HepG2 (cell line): Measurements from ENCODE around the gene SLC9A1. TPM values are rescaled to one million over a fixed set of nuclear protein-coding genes. Genes with fewer than 3 reads are reported as not detected.

ENCODE experiments used
- ATAC-seq: fragments of 200-7000 bp; cut with Tn5 transposase; 3 replicates; pipeline ENCODE4 v1.9.1; 2020; ENCODE audit warnings: mild to moderate bottlenecking, moderate library complexity
- BruUV-seq: library from RNA; stranded (reverse); fragments of 400-500 nt; replicated peaks from 2 replicates; lab custom pipeline; 2021; lab: Mats Ljungman, UMichigan
- CTCF ChIA-PET: fragments of 300-600 bp; formaldehyde crosslinking; extraction: SDS; loops from one replicate; lab custom pipeline; 2021; ENCODE audit warnings: low total read pairs, inconsistent platforms, low intra/inter-chr PET ratio; lab: Yijun Ruan, JAX
- POLR2A ChIA-PET: fragments of 350-600 bp; sonication (Branson Sonifier 250); formaldehyde crosslinking; loops from one replicate; lab custom pipeline; 2020; ENCODE audit warnings: antibody characterized with exemption, inconsistent platforms; lab: Yijun Ruan, JAX
- DNase-seq: peaks from one replicate; pipeline ENCODE4 v3.0.0-alpha.2; 2015; ENCODE audit warnings: low spot score
- FAIRE-seq: peaks from 3 replicates; lab custom pipeline; 2011; peaks lifted over from hg19 to GRCh38; lab: Jason Lieb, UNC
- H2AFZ ChIP-seq: one replicate; pipeline ENCODE4 v1.6.1; 2011; ENCODE audit warnings: low read length, inconsistent platforms
- H3K27ac ChIP-seq: fragments of 300-600 bp; 3 replicates; pipeline ENCODE4 v1.8.0; 2011; ENCODE audit warnings: mixed run types, mild to moderate bottlenecking, mixed read lengths, low read length, inconsistent platforms; ENCODE audit not compliant: insufficient read depth; ENCODE audit errors: extremely low read length
- H3K27me3 ChIP-seq, 2 experiments: fragments of 200-600 bp in 1 of 2; 2 replicates in 1 of 2; 3 replicates in 1 of 2; pipeline versions ENCODE4 v1.6.0 to v1.8.0; 2011; ENCODE audit warnings: low read length in 2 of 2, mild to moderate bottlenecking in 2 of 2, moderate library complexity in 2 of 2, inconsistent platforms in 1 of 2; ENCODE audit not compliant: insufficient read depth in 2 of 2, control insufficient read depth in 1 of 2
- H3K36me3 ChIP-seq, 2 experiments: fragments of 200-600 bp in 1 of 2; replicated peaks in 1 of 2; 2 replicates in 1 of 2; 3 replicates in 1 of 2; pipeline versions ENCODE4 v1.5.1 to v1.8.0; 2011; ENCODE audit warnings: low read length in 2 of 2, inconsistent platforms in 1 of 2; ENCODE audit not compliant: insufficient read depth in 2 of 2, control insufficient read depth in 1 of 2
- H3K4me1 ChIP-seq: 2 replicates; pipeline ENCODE4 v1.5.1; 2012; ENCODE audit warnings: low read length, inconsistent platforms; ENCODE audit not compliant: insufficient read depth
- H3K4me2 ChIP-seq: 2 replicates; pipeline ENCODE4 v1.6.0; 2011; ENCODE audit warnings: low read depth, low read length, inconsistent platforms
- H3K4me3 ChIP-seq, 3 experiments: fragments of 200-600 bp in 1 of 3; sonication (generic), shearing (Covaris generic) in 1 of 3; replicated peaks in 1 of 3; 2 replicates each; pipeline ENCODE4 v1.5.1; 2011 to 2016; ENCODE audit warnings: low read length in 3 of 3, inconsistent platforms in 2 of 3, low read depth in 2 of 3, mild to moderate bottlenecking in 2 of 3, control low read depth in 1 of 3, mixed read lengths in 1 of 3; ENCODE audit not compliant: insufficient read depth in 1 of 3
- H3K79me2 ChIP-seq: one replicate; pipeline ENCODE4 v1.6.1; 2011; ENCODE audit warnings: low read length, inconsistent platforms; ENCODE audit not compliant: insufficient read depth
- H3K9ac ChIP-seq: 2 replicates; pipeline ENCODE4 v1.6.0; 2011; ENCODE audit warnings: mild to moderate bottlenecking, low read depth, low read length, inconsistent platforms; ENCODE audit not compliant: insufficient read depth
- H3K9me3 ChIP-seq: 2 replicates; pipeline ENCODE4 v1.5.1; 2012; ENCODE audit warnings: mild to moderate bottlenecking, low read length
- H4K20me1 ChIP-seq: 2 replicates; pipeline ENCODE4 v1.6.0; 2011; ENCODE audit warnings: inconsistent platforms, mild to moderate bottlenecking, low read length, moderate library complexity; ENCODE audit not compliant: insufficient read depth
- AHR ChIP-seq: IDR thresholded peaks from 2 replicates; pipeline ENCODE4 v1.6.1; 2018; ENCODE audit warnings: missing genetic modification reagents, missing compliant biosample characterization
- ATAD3A ChIP-seq: sonication (generic); formaldehyde crosslinking; IDR thresholded peaks from 2 replicates; pipeline ENCODE4 v1.4.0; 2020; ENCODE audit warnings: missing genetic modification reagents
- CENPT ChIP-seq: sonication (generic); formaldehyde crosslinking; IDR thresholded peaks from 2 replicates; pipeline ENCODE4 v1.8.0; 2022; ENCODE audit warnings: low read depth, mild to moderate bottlenecking, moderate library complexity, missing genetic modification reagents
- FOXM1 ChIP-seq: sonication (generic); formaldehyde crosslinking; IDR thresholded peaks from 2 replicates; pipeline ENCODE4 v1.5.0; 2020; ENCODE audit warnings: missing genetic modification reagents
- HDAC1 ChIP-seq: sonication (generic); formaldehyde crosslinking; IDR thresholded peaks from 2 replicates; pipeline ENCODE4 v1.5.1; 2020; ENCODE audit warnings: mild to moderate bottlenecking, missing genetic modification reagents
- HNRNPL ChIP-seq: fragments of 200-400 bp; formaldehyde crosslinking; IDR thresholded peaks from 2 replicates; pipeline ENCODE4 v1.6.1; 2017; ENCODE audit warnings: mild to moderate bottlenecking, low read depth, low read length
- NBN ChIP-seq: fragments of 450-650 bp; conservative IDR thresholded peaks from 2 replicates; pipeline ENCODE4 v1.6.1; 2017
- SNAI1 ChIP-seq: sonication (generic); formaldehyde crosslinking; IDR thresholded peaks from 2 replicates; pipeline ENCODE4 v1.5.0; 2020; ENCODE audit warnings: mild to moderate bottlenecking, missing genetic modification reagents, borderline replicate concordance
- ZNF17 ChIP-seq: sonication (generic); formaldehyde crosslinking; IDR thresholded peaks from 2 replicates; pipeline ENCODE4 v1.5.0; 2020; ENCODE audit warnings: mild to moderate bottlenecking, missing genetic modification reagents
- ZNF577 ChIP-seq: sonication (generic); formaldehyde crosslinking; IDR thresholded peaks from 2 replicates; pipeline ENCODE4 v1.4.0; 2020; ENCODE audit warnings: mild to moderate bottlenecking, low read depth, missing genetic modification reagents, borderline replicate concordance
- ZNF614 ChIP-seq: IDR thresholded peaks from 2 replicates; pipeline ENCODE4 v1.6.1; 2018; ENCODE audit warnings: missing biosample characterization, missing genetic modification reagents, inconsistent platforms, borderline replicate concordance
- ZNF670 ChIP-seq: sonication (generic); formaldehyde crosslinking; IDR thresholded peaks from 2 replicates; pipeline ENCODE4 v1.8.0; 2022; ENCODE audit warnings: mild to moderate bottlenecking, missing genetic modification reagents, borderline replicate concordance
- ZNF879 ChIP-seq: sonication (generic); formaldehyde crosslinking; IDR thresholded peaks from 2 replicates; pipeline ENCODE4 v1.8.1; 2023; ENCODE audit warnings: missing genetic modification reagents
- ZSCAN31 ChIP-seq: sonication (generic); formaldehyde crosslinking; IDR thresholded peaks from 2 replicates; pipeline ENCODE4 v1.5.0; 2020; ENCODE audit warnings: low read depth, mild to moderate bottlenecking, missing genetic modification reagents
- WGBS: methylation state at CpG from one replicate; pipeline ENCODE4 v1.1.6; 2017; ENCODE audit warnings: low lambda C conversion rate; 5-methylcytosine and 5-hydroxymethylcytosine counted together
- in situ Hi-C: cut with HindIII; loops from 2 replicates; pipeline ENCODE4 v1.10.0; 2017; ENCODE audit warnings: low pct_unique_long_range_greater_than_20kb; ENCODE audit not compliant: extremely low pct_ligation_motif_present
- intact Hi-C: fragments of 100-400 bp; cut with micrococcal nuclease; formaldehyde crosslinking; loops from one replicate; pipeline ENCODE4 v1.10.0; 2022; ENCODE audit not compliant: unreplicated experiment
- polyA plus RNA-seq, 8 experiments: library from polyadenylated mRNA; depleted of rRNA in 3 of 8; stranded (reverse) in 7 of 8; unstranded in 1 of 8; fragments of >200 nt; fragmentation: Illumina TruSeq in 4 of 8; extraction: Trizol in 4 of 8; gene quantifications; 2 replicates each; pipeline versions ENCODE4 v1.2.1 to v1.2.3, GENCODE V29; 2011 to 2016; ENCODE audit warnings: low read depth in 4 of 8, missing spikeins in 1 of 8, mixed read lengths in 1 of 8; ENCODE audit not compliant: insufficient read depth in 1 of 8
- total RNA-seq, 5 experiments: library from RNA; depleted of rRNA; stranded (reverse); fragments of >200 nt; fragmentation: Illumina TruSeq; extraction: Trizol; gene quantifications; 2 replicates each; pipeline ENCODE4 v1.2.3, GENCODE V29; 2016; ENCODE audit warnings: low read depth in 1 of 5
- TF ChIP-seq, protein P1 (sequence below): sonication (generic); formaldehyde crosslinking; IDR thresholded peaks from 2 replicates; pipeline ENCODE4 v1.4.0; 2020; ENCODE audit warnings: mild to moderate bottlenecking, missing genetic modification reagents

SLC9A1 gene
- total and polyA plus RNA-seq, 2 of the 13 experiments (the other 11 are each of a cell fraction or from before 2014, with no cell fraction given) = 1.4 to 2.9 TPM

DNA sequence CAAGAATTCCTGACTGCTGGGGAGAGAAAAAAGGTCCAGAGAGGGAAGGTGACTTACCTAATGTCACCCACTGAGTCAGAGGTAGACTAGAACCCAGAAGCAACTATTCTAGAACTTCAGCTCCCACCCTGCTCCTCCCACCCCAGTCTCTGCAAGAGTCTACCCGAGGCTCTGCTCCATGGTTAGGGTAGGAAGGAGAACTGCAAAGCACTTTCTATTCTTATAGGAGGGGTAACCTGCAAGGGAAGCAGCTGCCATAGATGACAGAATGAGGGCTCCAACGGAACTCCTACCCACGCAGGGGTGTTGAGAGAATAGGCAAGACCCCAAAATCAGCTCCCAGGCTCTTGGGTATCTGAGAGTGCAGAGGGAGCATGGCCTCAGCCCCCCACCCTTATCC is 4.3 kb downstream of the SLC9A1 start:
- no peak overlapping the region for H3K27ac ChIP-seq
- ChIA-PET CTCF (no interaction called here), POLR2A (interaction anchor here (1.1 kb wide), 1 partner anchor 41 kb away, joined by 3 read pairs; no protein-coding TSS in a partner anchor)
- H3K4me2 ChIP-seq = no peak overlapping the region
- H3K9ac ChIP-seq = no peak overlapping the region
- intact Hi-C loops = no loop called here
- peaks cover 2% of the 10 kb centered on the region for H3K79me2 ChIP-seq
- DNase-seq = no peak
- WGBS = 78% methylated on average over 2 of the region's 3 CpGs
- in situ Hi-C loops = no loop called here
- no peaks in the 10 kb centered on the region for H3K36me3 ChIP-seq
- no TSS peak for BruUV-seq
- no peak for FAIRE-seq
- H3K4me3 ChIP-seq = no peak overlapping the region
- H4K20me1 ChIP-seq = no peaks in the 10 kb centered on the region
- no peaks in the 10 kb centered on the region for H3K27me3 ChIP-seq
- no peak for TF ChIP-seq SNAI1
- no peak for TF ChIP-seq FOXM1
- TF ChIP-seq HDAC1 (CRISPR knock-in tag) = no peak
- no peak for TF ChIP-seq ZNF577 (CRISPR knock-in tag)
- no peak for TF ChIP-seq ZSCAN31 (CRISPR knock-in tag)
- no peak for TF ChIP-seq ZNF670 (CRISPR knock-in tag)
- TF ChIP-seq ZNF879 (CRISPR knock-in tag) = no peak
- no peak for TF ChIP-seq ZNF614
- no peak for TF ChIP-seq ATAD3A
- TF ChIP-seq, protein P1, sequence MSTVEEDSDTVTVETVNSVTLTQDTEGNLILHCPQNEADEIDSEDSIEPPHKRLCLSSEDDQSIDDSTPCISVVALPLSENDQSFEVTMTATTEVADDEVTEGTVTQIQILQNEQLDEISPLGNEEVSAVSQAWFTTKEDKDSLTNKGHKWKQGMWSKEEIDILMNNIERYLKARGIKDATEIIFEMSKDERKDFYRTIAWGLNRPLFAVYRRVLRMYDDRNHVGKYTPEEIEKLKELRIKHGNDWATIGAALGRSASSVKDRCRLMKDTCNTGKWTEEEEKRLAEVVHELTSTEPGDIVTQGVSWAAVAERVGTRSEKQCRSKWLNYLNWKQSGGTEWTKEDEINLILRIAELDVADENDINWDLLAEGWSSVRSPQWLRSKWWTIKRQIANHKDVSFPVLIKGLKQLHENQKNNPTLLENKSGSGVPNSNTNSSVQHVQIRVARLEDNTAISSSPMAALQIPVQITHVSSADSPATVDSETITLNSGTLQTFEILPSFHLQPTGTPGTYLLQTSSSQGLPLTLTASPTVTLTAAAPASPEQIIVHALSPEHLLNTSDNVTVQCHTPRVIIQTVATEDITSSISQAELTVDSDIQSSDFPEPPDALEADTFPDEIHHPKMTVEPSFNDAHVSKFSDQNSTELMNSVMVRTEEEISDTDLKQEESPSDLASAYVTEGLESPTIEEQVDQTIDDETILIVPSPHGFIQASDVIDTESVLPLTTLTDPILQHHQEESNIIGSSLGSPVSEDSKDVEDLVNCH (CRISPR knock-in tag) = no peak
- TF ChIP-seq CENPT (CRISPR knock-in tag) = no peak
- TF ChIP-seq ZNF17 (CRISPR knock-in tag) = no peak
- TF ChIP-seq HNRNPL = no peak
- TF ChIP-seq NBN = no peak
- no peak for TF ChIP-seq AHR (CRISPR knock-in tag)
- no peak for ATAC-seq
- H3K4me1 ChIP-seq = peaks cover 47% of the 10 kb centered on the region
- no peaks in the 10 kb centered on the region for H3K9me3 ChIP-seq
- no peak overlapping the region for H2AFZ ChIP-seq
